ENCODE results near the gene GRAP2. TPM values are rescaled to one million over a fixed set of nuclear protein-coding genes. Genes with fewer than 3 reads are reported as not detected.

The GRAP2 gene
- total and polyA plus RNA-seq, 7 experiments from 2014 or later, result 55.2 to 156 (median 128) TPM

DNA sequence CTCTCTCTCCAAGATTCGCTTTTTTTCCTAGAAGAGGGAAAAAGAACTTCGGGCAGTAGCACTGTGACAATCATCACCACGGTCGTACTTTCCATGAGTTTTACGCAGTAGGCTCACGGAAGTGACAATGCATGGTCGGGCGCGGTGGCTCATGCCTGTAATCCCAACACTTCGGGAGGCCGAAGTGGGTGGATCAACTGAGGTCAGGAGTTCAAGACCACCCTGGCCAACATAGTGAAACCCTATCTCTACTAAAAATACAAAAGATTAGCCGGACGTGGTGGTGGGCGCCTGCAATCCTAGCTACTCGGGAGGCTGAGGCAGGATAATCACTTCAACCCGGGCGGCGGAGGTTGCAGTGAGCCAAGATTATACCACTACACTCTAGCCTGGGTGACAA is 23.4 kb downstream of the GRAP2 start:
- CTCF ChIA-PET, result interaction anchor here (0.6 to 3.1 kb wide), 5 partner anchors 9 to 314 kb away, joined by 3 to 9 read pairs (median 7); no protein-coding TSS in a partner anchor
- H3K27ac Mint-ChIP-seq, result peak overlapping the region in 2 of 9 donors; percentile 80 to 92
- H3K4me3 Mint-ChIP-seq, result peak overlapping the region in 4 of 10 donors; percentile 4 to 84 (median 53)
- intact Hi-C loops (cut with micrococcal nuclease), result no loop called here
- peaks cover 91 to 96% of the 10 kb centered on the region in 2 donors for H3K4me1 ChIP-seq (ENCODE audit: control insufficient read depth in 2 of 2, insufficient read depth in 2 of 2, low read length in 2 of 2)
- peaks cover 0 to 3% (median 0%) of the 10 kb centered on the region in 11 donors for H3K9me3 Mint-ChIP-seq
- no peak for DNase-seq
- H3K9me3 ChIP-seq (ENCODE audit: control insufficient read depth in 2 of 3, low read length in 3 of 3), result no peaks in the 10 kb centered on the region
- H3K27me3 ChIP-seq (ENCODE audit: control insufficient read depth in 2 of 2, insufficient read depth in 2 of 2, low read length in 2 of 2), result no peaks in the 10 kb centered on the region
- H3K27me3 Mint-ChIP-seq, result no peaks in the 10 kb centered on the region
- peak overlapping the region; percentile 78 for H3K27ac ChIP-seq (ENCODE audit: low read depth, low read length)
- H3K36me3 ChIP-seq (ENCODE audit: control insufficient read depth in 2 of 3, insufficient read depth in 3 of 3, low read length in 3 of 3), result no peaks in the 10 kb centered on the region
- peak overlapping the region; percentile 68 for H3K4me3 ChIP-seq (ENCODE audit: low read length)
- POLR2A ChIA-PET, result interaction anchor here (1.1 to 11.4 kb wide), 4 partner anchors 10 to 13 kb away, joined by 4 to 350 read pairs (median 27); no protein-coding TSS in a partner anchor
- H3K36me3 Mint-ChIP-seq, result peaks cover 5 to 53% (median 31%) of the 10 kb centered on the region in 5 donors
- ATAC-seq, result no peak
- peaks cover 64 to 77% (median 74%) of the 10 kb centered on the region in 7 donors for H3K4me1 Mint-ChIP-seq

DNA sequence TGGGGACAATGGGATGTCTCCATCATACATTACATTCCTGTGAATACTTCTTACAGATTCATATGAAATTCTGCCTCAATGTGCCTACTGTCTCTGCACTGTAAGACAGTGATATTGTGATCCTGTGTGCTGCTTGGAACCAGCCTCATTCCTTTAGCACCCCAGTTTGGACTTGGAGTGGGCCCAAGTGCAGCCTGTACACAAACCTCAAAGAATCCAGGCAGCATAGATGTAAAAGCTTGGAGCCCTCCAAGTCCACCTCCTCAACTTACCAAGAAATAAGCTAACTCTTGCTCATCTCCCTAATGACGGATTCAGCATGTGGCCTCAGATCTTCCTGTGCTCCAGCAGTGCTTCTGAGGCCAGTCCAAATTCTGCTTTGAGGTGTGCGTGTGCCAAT is 24.4 kb downstream of the GRAP2 start:
- peaks cover 0 to 3% (median 0%) of the 10 kb centered on the region in 11 donors for H3K9me3 Mint-ChIP-seq
- POLR2A ChIA-PET, result interaction anchor here (0.6 to 11.4 kb wide), 10 partner anchors 9 to 405 kb away, joined by 3 to 350 read pairs (median 6); partner anchors contain the start of genes ATF4 and GRAP2
- no peaks in the 10 kb centered on the region for H3K27me3 Mint-ChIP-seq
- Histone ChIP-seq H3K27ac (ENCODE audit: low read depth, low read length) (peak overlapping the region; percentile 78), H3K4me1 (ENCODE audit: control insufficient read depth in 2 of 2, insufficient read depth in 2 of 2, low read length in 2 of 2) (peaks cover 89 to 94% of the 10 kb centered on the region in 2 donors), H3K4me3 (ENCODE audit: low read length) (peak overlapping the region; percentile 68), H3K9me3 (ENCODE audit: control insufficient read depth in 2 of 3, low read length in 3 of 3) (no peaks in the 10 kb centered on the region), H3K27me3 (ENCODE audit: control insufficient read depth in 2 of 2, insufficient read depth in 2 of 2, low read length in 2 of 2) (no peaks in the 10 kb centered on the region), H3K36me3 (ENCODE audit: control insufficient read depth in 2 of 3, insufficient read depth in 3 of 3, low read length in 3 of 3) (no peaks in the 10 kb centered on the region)
- H3K4me1 Mint-ChIP-seq, result peaks cover 55 to 67% (median 64%) of the 10 kb centered on the region in 7 donors
- H3K36me3 Mint-ChIP-seq, result peaks cover 5 to 45% (median 27%) of the 10 kb centered on the region in 5 donors
- no peak for DNase-seq
- CTCF ChIA-PET, result interaction anchor here (0.6 to 3.1 kb wide), 10 partner anchors 8 to 396 kb away, joined by 3 to 11 read pairs (median 4); no protein-coding TSS in a partner anchor
- no peak overlapping the region for H3K27ac Mint-ChIP-seq
- no peak for ATAC-seq
- no peak overlapping the region for H3K4me3 Mint-ChIP-seq
- intact Hi-C loops (cut with micrococcal nuclease), result no loop called here

DNA sequence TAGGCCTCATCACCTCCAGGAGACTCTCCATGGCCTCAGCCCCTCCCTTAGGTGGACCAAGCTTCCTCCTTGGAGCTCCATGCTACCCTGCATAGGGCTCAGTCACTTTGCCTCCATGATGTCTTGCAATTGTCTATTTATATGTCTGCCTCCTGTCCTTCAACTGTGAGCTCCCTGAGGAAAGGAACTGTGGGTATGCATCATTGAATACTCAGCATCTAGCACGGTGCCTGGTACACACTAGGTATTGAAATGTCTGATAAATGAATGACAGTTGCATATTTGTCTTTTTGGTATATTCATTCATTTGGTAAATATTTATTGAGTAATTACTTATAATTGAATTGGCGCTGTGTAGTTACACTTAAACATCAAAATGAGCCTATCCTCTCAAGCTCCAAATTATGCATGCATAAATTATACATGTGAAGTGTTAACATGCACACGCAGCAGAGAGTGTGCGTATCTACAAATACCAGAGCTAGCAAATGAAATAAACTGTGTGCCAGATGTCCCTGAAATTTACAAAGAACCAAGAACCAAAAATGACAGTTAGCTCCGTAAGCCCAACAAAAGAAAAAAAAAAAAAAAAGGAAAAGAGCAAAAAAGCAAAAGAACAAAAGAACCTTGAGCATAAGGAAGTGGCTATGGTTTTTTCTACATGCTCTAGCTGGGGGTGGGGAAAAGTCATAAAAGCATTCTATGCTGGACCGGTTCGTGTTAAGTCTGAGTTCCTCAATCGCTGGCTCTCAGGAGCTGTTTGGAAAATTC is 25.2 kb downstream of the GRAP2 start:
- Histone ChIP-seq H3K9me3 (ENCODE audit: control insufficient read depth in 2 of 3, low read length in 3 of 3) (no peaks in the 10 kb centered on the region), H3K36me3 (ENCODE audit: control insufficient read depth in 2 of 3, insufficient read depth in 3 of 3, low read length in 3 of 3) (no peaks in the 10 kb centered on the region), H3K27ac (ENCODE audit: low read depth, low read length) (peak overlapping the region; percentile 78), H3K27me3 (ENCODE audit: control insufficient read depth in 2 of 2, insufficient read depth in 2 of 2, low read length in 2 of 2) (no peaks in the 10 kb centered on the region), H3K4me3 (ENCODE audit: low read length) (peak overlapping the region; percentile 68), H3K4me1 (ENCODE audit: control insufficient read depth in 2 of 2, insufficient read depth in 2 of 2, low read length in 2 of 2) (peaks cover 89 to 94% of the 10 kb centered on the region in 2 donors)
- ChIA-PET POLR2A (interaction anchor here (0.6 to 11.4 kb wide), 15 partner anchors 9 to 941 kb away, joined by 3 to 350 read pairs (median 5); partner anchors contain the start of genes ATF4 and GRAP2), CTCF (interaction anchor here (0.6 to 1.6 kb wide), 13 partner anchors 9 to 1998 kb away, joined by 3 to 11 read pairs (median 3); no protein-coding TSS in a partner anchor)
- Mint-ChIP-seq H3K4me1 (peaks cover 46 to 59% (median 56%) of the 10 kb centered on the region in 7 donors), H3K27ac (no peak overlapping the region), H3K9me3 (no peaks in the 10 kb centered on the region), H3K27me3 (no peaks in the 10 kb centered on the region), H3K4me3 (no peak overlapping the region), H3K36me3 (peaks cover 5 to 41% (median 22%) of the 10 kb centered on the region in 5 donors)
- intact Hi-C loops (cut with micrococcal nuclease), result loop anchor here (1.0 to 2.0 kb wide), 4 partner anchors 8 to 21 kb away; no protein-coding TSS in a partner anchor
- ATAC-seq (peak; percentile 75), DNase-seq (peak in 7 of 9 donors; percentile 54 to 72 (median 67))

DNA sequence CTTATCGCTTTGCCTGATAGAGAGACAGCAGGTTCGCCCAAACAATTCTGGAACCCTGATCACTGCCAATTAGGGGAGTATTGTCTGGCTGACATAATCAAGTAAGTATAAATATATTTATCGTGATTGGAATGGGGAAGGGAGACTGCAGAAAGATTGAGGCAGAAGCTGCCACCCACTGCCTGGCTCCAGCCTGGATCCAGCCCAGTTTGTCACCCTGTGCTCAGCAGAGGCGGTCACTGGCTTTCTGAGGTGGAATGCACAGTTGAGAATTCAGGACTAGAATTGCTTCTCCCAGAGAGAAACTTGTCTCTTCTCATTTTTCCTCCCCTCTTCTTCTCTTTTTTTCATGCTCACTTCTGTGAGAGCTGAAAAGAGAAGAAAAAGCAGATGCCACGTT is 25.9 kb downstream of the GRAP2 start:
- Histone ChIP-seq H3K27ac (ENCODE audit: low read depth, low read length) (peak overlapping the region; percentile 78), H3K4me3 (ENCODE audit: low read length) (peak overlapping the region; percentile 68), H3K4me1 (ENCODE audit: control insufficient read depth in 2 of 2, insufficient read depth in 2 of 2, low read length in 2 of 2) (peaks cover 90 to 94% of the 10 kb centered on the region in 2 donors), H3K36me3 (ENCODE audit: control insufficient read depth in 2 of 3, insufficient read depth in 3 of 3, low read length in 3 of 3) (no peaks in the 10 kb centered on the region), H3K27me3 (ENCODE audit: control insufficient read depth in 2 of 2, insufficient read depth in 2 of 2, low read length in 2 of 2) (no peaks in the 10 kb centered on the region), H3K9me3 (ENCODE audit: control insufficient read depth in 2 of 3, low read length in 3 of 3) (no peaks in the 10 kb centered on the region)
- Mint-ChIP-seq H3K36me3 (peaks cover 5 to 41% (median 22%) of the 10 kb centered on the region in 5 donors), H3K27ac (no peak overlapping the region), H3K4me3 (no peak overlapping the region), H3K4me1 (peaks cover 42 to 56% (median 49%) of the 10 kb centered on the region in 7 donors), H3K9me3 (no peaks in the 10 kb centered on the region), H3K27me3 (no peaks in the 10 kb centered on the region)
- DNase-seq (no peak), ATAC-seq (no peak)
- POLR2A ChIA-PET, result interaction anchor here (0.6 to 11.4 kb wide), 12 partner anchors 10 to 406 kb away, joined by 3 to 350 read pairs (median 5); partner anchors contain the start of genes ATF4 and GRAP2
- intact Hi-C loops (cut with micrococcal nuclease), result loop anchor here (1.0 to 2.0 kb wide), 4 partner anchors 8 to 21 kb away; no protein-coding TSS in a partner anchor
- CTCF ChIA-PET, result interaction anchor here (0.7 to 1.6 kb wide), 8 partner anchors 8 to 398 kb away, joined by 3 to 11 read pairs (median 3); no protein-coding TSS in a partner anchor

DNA sequence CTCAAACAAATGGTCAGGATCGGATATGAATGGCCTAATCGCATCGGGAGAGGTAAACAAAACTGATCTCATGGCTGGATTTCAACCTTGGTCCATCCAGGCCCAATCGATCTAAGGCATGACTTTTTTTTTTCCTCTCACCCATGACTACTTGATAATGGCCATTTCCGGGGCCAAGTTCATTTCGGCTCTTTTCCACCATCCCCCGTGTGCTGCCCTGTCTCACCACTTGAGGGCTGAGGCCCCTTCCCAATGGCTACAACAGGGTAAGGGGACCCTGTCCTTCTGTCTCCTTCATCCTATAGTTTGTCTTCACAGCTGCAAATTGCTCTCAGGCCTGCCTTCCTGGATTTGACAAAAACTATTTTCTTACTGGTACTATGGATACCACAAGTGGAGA is 26.7 kb downstream of the GRAP2 start:
- Mint-ChIP-seq H3K36me3 (peaks cover 5 to 37% (median 16%) of the 10 kb centered on the region in 5 donors), H3K27ac (no peak overlapping the region), H3K9me3 (no peaks in the 10 kb centered on the region), H3K4me3 (no peak overlapping the region), H3K27me3 (no peaks in the 10 kb centered on the region), H3K4me1 (peaks cover 34 to 48% (median 41%) of the 10 kb centered on the region in 7 donors)
- Histone ChIP-seq H3K36me3 (ENCODE audit: control insufficient read depth in 2 of 3, insufficient read depth in 3 of 3, low read length in 3 of 3) (no peaks in the 10 kb centered on the region), H3K27me3 (ENCODE audit: control insufficient read depth in 2 of 2, insufficient read depth in 2 of 2, low read length in 2 of 2) (no peaks in the 10 kb centered on the region), H3K4me1 (ENCODE audit: control insufficient read depth in 2 of 2, insufficient read depth in 2 of 2, low read length in 2 of 2) (peaks cover 90 to 94% of the 10 kb centered on the region in 2 donors), H3K27ac (ENCODE audit: low read depth, low read length) (peak overlapping the region; percentile 78), H3K4me3 (ENCODE audit: low read length) (peak overlapping the region; percentile 68), H3K9me3 (ENCODE audit: control insufficient read depth in 2 of 3, low read length in 3 of 3) (no peaks in the 10 kb centered on the region)
- ATAC-seq, result no peak
- intact Hi-C loops (cut with micrococcal nuclease), result loop anchor here (2.0 kb wide), 2 partner anchors 13 to 17 kb away; no protein-coding TSS in a partner anchor
- ChIA-PET CTCF (interaction anchor here (0.8 kb wide), 1 partner anchor 68 kb away, joined by 3 read pairs; no protein-coding TSS in a partner anchor), POLR2A (interaction anchor here (0.6 to 11.4 kb wide), 8 partner anchors 9 to 394 kb away, joined by 3 to 350 read pairs (median 8); partner anchors contain the start of gene GRAP2)
- no peak for DNase-seq

All from naive thymus-derived CD4-positive, alpha-beta T cell (primary cell).